OCI-LY3 (cell line): Measurements from ENCODE around the gene APPL2.

Source experiments
- H2AFZ ChIP-seq: fragments of 200-600, 300-600 bp; shearing (Covaris generic); 2 replicates; pipeline ENCODE4 v1.6.0; 2014; ENCODE audit warnings: antibody characterized with exemption, low read depth, low read length
- H3K27ac ChIP-seq: fragments of 200-600, 300-600 bp; sonication (generic); 2 replicates; pipeline ENCODE4 v1.5.1; 2014; ENCODE audit warnings: mild to moderate bottlenecking, low read length, moderate library complexity, mixed read lengths
- H3K27me3 ChIP-seq: fragments of 200-600, 300-600 bp; sonication (generic); 2 replicates; pipeline ENCODE4 v1.6.1; 2014; ENCODE audit warnings: low read depth, low read length, mixed read lengths
- H3K36me3 ChIP-seq: fragments of 200-600, 300-600 bp; sonication (generic); replicated peaks from 2 replicates; pipeline ENCODE3; 2014; ENCODE audit warnings: low read depth, low read length, mixed read lengths
- H3K4me1 ChIP-seq: fragments of 300-600, 200-600 bp; sonication (generic); 2 replicates; pipeline ENCODE4 v1.6.1; 2014; ENCODE audit warnings: low read length, mixed read lengths
- H3K4me2 ChIP-seq: fragments of 200-600, 300-600 bp; sonication (generic); 2 replicates; pipeline ENCODE4 v1.6.1; 2014; ENCODE audit warnings: low read length, mixed read lengths
- H3K4me3 ChIP-seq: fragments of 300-600, 200-600 bp; sonication (generic); 2 replicates; pipeline ENCODE4 v1.5.1; 2014; ENCODE audit warnings: antibody characterized with exemption, mild to moderate bottlenecking, low read length, moderate library complexity
- H3K79me2 ChIP-seq: fragments of 300-600, 200-600 bp; shearing (Covaris generic); 2 replicates; pipeline ENCODE4 v1.6.1; 2014; ENCODE audit warnings: mild to moderate bottlenecking, low read length, mixed read lengths
- H3K9ac ChIP-seq: fragments of 300-600, 200-600 bp; shearing (Covaris generic); 2 replicates; pipeline ENCODE4 v1.6.0; 2014; ENCODE audit warnings: mild to moderate bottlenecking, low read length, moderate library complexity
- H3K9me3 ChIP-seq: fragments of 200-600, 300-600 bp; shearing (Covaris generic); 2 replicates; pipeline ENCODE4 v1.6.1; 2014; ENCODE audit warnings: low read length, mixed read lengths; ENCODE audit not compliant: insufficient read depth
- H4K20me1 ChIP-seq: fragments of 200-600, 300-600 bp; sonication (generic); 2 replicates; pipeline ENCODE4 v1.6.1; 2016; ENCODE audit warnings: low read length, mixed read lengths; ENCODE audit not compliant: insufficient read depth
- EZH2phosphoT487 ChIP-seq: fragments of 200-600 bp; shearing (Covaris generic); IDR thresholded peaks from 2 replicates; pipeline ENCODE4 v1.6.1; 2018; ENCODE audit warnings: antibody characterized with exemption, mixed run types, low read depth
- TF ChIP-seq, protein P1 (sequence below): fragments of 200-600, 300-600 bp; sonication (generic); IDR thresholded peaks from 2 replicates; pipeline ENCODE4 v1.5.1; 2014; ENCODE audit warnings: antibody characterized with exemption, low read length, low read depth

Gene APPL2

DNA sequence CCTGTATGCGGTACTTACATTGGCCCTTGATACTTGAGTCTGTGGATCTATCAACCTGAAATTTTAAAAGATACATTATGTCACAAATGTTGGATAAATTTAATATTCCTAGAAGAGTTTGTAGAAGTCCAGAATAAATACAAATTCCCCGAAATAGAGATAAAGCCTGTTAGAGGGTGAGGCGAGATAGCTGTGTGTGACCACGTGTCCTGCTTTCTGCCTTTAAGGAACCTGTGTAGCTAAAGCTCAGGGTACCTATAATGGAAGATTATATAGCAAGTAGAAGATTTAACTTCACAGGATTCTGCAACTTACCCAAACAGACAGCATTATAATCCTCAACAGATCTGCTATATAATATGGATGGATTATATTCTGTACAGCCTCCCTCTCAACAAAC is 58.8 kb downstream of the APPL2 start:
- H3K36me3 ChIP-seq: peaks cover 21% of the 10 kb centered on the region
- H3K79me2 ChIP-seq: no peaks in the 10 kb centered on the region
- no peak overlapping the region for H3K4me2 ChIP-seq

DNA sequence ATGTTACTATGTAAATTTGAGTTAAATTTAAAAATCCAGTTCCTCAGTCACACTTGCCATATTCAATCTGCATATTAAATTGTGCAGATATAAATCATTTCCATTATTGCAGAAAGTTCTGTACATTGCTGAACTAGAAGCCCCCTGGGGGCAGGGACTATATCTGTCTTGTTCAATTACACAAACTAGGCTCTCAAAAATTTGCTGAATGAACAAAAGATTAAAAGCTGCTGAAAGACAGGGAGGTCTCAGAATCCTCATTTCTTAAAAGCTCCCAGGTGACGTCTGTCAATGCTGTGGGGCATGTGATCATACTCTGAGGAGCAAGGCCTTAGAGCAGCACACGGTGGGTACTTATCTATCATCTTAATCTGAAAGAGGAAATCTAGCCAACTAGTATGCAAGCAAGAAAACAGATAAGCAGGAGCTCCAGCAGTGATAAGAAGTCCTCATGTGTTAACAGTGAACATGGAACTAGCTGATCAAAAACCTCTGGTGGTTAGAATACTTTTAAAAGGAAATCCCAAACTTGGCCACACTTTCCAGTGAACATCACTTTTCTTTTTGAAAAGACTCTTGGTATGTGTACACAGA is 60.5 kb downstream of the APPL2 start:
- Histone ChIP-seq H3K9me3 (no peaks in the 10 kb centered on the region), H3K4me2 (no peak overlapping the region), H2AFZ (no peak overlapping the region), H3K27ac (no peak overlapping the region), H4K20me1 (no peaks in the 10 kb centered on the region), H3K9ac (no peak overlapping the region), H3K27me3 (no peaks in the 10 kb centered on the region), H3K79me2 (no peaks in the 10 kb centered on the region), H3K4me3 (no peak overlapping the region), H3K4me1 (no peaks in the 10 kb centered on the region), H3K36me3 (peaks cover 33% of the 10 kb centered on the region)
- TF ChIP-seq EZH2phosphoT487: no peak
- TF ChIP-seq, protein P1, sequence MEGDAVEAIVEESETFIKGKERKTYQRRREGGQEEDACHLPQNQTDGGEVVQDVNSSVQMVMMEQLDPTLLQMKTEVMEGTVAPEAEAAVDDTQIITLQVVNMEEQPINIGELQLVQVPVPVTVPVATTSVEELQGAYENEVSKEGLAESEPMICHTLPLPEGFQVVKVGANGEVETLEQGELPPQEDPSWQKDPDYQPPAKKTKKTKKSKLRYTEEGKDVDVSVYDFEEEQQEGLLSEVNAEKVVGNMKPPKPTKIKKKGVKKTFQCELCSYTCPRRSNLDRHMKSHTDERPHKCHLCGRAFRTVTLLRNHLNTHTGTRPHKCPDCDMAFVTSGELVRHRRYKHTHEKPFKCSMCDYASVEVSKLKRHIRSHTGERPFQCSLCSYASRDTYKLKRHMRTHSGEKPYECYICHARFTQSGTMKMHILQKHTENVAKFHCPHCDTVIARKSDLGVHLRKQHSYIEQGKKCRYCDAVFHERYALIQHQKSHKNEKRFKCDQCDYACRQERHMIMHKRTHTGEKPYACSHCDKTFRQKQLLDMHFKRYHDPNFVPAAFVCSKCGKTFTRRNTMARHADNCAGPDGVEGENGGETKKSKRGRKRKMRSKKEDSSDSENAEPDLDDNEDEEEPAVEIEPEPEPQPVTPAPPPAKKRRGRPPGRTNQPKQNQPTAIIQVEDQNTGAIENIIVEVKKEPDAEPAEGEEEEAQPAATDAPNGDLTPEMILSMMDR: no peak

More for the DNA sequence above, 58.8 kb downstream of the APPL2 start:
- TF ChIP-seq, protein P1: no peak
- TF ChIP-seq EZH2phosphoT487: no peak
- H3K27ac ChIP-seq: no peak overlapping the region
- no peak overlapping the region for H3K4me3 ChIP-seq
- no peaks in the 10 kb centered on the region for H4K20me1 ChIP-seq
- H3K4me1 ChIP-seq: no peaks in the 10 kb centered on the region
- H3K27me3 ChIP-seq: no peaks in the 10 kb centered on the region
- no peaks in the 10 kb centered on the region for H3K9me3 ChIP-seq
- no peak overlapping the region for H2AFZ ChIP-seq
- H3K9ac ChIP-seq: no peak overlapping the region

DNA sequence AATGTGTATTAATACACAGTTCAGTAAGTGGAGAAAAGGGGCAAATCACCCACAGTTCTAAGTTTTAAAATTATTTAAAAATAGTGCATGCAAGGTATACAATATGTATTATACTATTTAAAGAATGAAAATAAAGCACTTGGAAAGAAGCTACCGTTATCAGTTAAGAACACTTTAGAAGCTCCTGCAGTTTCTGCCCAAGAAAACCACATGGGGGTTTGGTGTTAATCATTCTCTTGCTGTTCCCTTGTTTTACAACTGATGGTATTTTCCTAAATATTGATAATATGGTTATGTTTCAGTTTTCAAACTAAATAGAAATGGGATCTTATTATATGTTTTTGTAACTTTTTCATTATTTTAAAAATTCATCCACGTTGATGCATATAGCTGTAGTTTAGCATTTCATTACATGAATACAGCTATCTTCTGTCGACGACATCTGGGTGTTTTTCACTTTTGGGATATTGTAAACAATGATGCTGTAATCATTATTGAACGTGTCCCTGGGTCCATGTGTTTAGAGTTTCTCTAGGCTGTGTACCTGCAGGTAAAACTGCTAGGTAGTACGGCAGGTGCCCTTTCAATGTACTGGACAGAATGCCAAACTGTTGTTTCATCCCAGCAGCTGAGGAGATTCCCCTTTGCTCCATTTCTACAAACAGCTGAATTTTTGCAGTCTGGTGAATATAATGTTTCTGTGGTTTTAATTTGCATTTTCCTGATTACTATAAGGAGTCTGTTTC is 64.1 kb downstream of the APPL2 start:
- TF ChIP-seq, protein P1: no peak
- no peak for TF ChIP-seq EZH2phosphoT487
- Histone ChIP-seq H3K27ac (no peak overlapping the region), H3K27me3 (no peaks in the 10 kb centered on the region), H3K9ac (no peak overlapping the region), H4K20me1 (no peaks in the 10 kb centered on the region), H3K9me3 (no peaks in the 10 kb centered on the region), H3K79me2 (no peaks in the 10 kb centered on the region), H3K4me3 (no peak overlapping the region), H2AFZ (no peak overlapping the region), H3K36me3 (peaks cover 42% of the 10 kb centered on the region), H3K4me1 (no peaks in the 10 kb centered on the region), H3K4me2 (no peak overlapping the region)

DNA sequence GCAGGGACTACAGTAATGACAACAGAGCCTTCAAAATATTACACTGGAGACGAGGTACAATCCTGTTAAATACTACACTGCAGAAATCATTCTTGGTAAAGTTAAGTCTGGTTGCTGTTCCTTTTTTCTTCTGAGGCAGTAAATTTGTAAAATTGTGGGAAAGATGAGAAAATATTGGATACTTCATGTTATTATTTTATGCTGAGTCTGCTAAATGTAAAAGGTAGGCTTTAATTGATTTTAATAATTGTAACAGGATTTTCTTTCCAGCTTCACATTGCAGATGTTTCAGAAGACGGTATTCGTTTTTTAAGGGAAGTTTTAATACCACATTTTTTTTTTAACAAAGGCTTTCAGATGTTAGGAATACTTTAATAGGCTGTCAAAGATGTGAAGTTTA is 65.8 kb downstream of the APPL2 start:
- TF ChIP-seq, protein P1: no peak
- no peak for TF ChIP-seq EZH2phosphoT487
- Histone ChIP-seq H4K20me1 (no peaks in the 10 kb centered on the region), H3K27ac (no peak overlapping the region), H3K9ac (no peak overlapping the region), H3K4me1 (no peaks in the 10 kb centered on the region), H3K4me2 (no peak overlapping the region), H3K36me3 (peaks cover 49% of the 10 kb centered on the region), H2AFZ (no peak overlapping the region), H3K4me3 (no peak overlapping the region), H3K79me2 (no peaks in the 10 kb centered on the region), H3K9me3 (no peaks in the 10 kb centered on the region), H3K27me3 (no peaks in the 10 kb centered on the region)
